Astrocyte of the cerebellum (primary cell): ENCODE results near the gene ODAPH.

ENCODE experiments used
- DNase-seq: peaks from one replicate; pipeline ENCODE4 v3.0.0-alpha.2; 2011; ENCODE audit warnings: low read depth
- H3K4me3 ChIP-seq: 2 replicates; pipeline ENCODE4 v1.5.1; 2011; ENCODE audit warnings: mild to moderate bottlenecking, low read depth, low read length, moderate library complexity
- in situ Hi-C: cut with HindIII; loops from 2 replicates; pipeline ENCODE4 v1.10.0; 2017; ENCODE audit warnings: low sequenced_read_pairs
- TF ChIP-seq, protein P1 (sequence below): IDR thresholded peaks from 2 replicates; pipeline ENCODE4 v1.5.1; 2012; ENCODE audit warnings: low read length, low read depth, moderate library complexity, mild to moderate bottlenecking; ENCODE audit errors: missing control alignments

Gene ODAPH

GRCh38 chr4:75552452-75552851 lies 3.4 kb upstream of the ODAPH start:
- DNase-seq: no peak
- TF ChIP-seq, protein P1, sequence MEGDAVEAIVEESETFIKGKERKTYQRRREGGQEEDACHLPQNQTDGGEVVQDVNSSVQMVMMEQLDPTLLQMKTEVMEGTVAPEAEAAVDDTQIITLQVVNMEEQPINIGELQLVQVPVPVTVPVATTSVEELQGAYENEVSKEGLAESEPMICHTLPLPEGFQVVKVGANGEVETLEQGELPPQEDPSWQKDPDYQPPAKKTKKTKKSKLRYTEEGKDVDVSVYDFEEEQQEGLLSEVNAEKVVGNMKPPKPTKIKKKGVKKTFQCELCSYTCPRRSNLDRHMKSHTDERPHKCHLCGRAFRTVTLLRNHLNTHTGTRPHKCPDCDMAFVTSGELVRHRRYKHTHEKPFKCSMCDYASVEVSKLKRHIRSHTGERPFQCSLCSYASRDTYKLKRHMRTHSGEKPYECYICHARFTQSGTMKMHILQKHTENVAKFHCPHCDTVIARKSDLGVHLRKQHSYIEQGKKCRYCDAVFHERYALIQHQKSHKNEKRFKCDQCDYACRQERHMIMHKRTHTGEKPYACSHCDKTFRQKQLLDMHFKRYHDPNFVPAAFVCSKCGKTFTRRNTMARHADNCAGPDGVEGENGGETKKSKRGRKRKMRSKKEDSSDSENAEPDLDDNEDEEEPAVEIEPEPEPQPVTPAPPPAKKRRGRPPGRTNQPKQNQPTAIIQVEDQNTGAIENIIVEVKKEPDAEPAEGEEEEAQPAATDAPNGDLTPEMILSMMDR: no peak
- in situ Hi-C loops: no loop called here
- no peak overlapping the region for H3K4me3 ChIP-seq

DNA sequence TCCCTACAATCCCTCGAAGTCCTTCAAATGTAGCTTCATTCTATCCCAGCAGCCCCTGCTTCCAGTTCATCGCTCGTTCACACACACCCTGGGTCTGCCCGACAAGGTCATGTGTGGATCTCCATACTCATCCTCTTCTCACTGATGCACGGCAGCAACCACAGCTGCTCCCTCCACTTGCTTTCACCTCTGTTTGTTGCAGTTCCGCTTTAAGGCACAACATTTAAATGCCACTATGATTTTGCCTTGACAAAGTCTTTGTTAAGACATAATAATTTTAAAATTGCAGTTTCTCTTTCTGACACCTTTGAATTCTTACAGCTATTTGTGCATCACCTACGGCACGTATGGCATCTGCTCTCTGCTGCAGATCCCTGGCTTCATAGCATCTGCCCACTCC lies 1.8 kb downstream of the ODAPH start:
- no peak overlapping the region for H3K4me3 ChIP-seq
- in situ Hi-C loops: no loop called here
- TF ChIP-seq, protein P1: no peak
- DNase-seq: no peak

DNA sequence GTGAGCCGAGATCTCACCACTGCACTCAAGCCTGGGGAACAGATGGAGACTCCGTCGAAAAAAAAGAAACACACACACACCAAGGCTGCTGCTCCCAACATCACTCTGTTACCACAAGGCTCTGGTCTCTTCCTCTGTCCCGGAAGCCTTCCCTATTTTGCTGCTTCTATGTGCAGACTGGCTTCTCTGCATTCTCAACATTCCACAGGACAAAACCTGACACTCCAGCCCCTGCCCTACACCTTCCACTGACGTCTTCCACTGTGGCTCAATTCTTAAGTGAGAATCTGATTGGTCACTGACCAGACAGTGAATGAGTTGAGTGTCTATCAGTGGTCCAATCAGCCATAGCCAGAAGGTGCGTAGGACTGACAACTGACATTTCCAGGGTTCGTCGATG lies 5.9 kb downstream of the ODAPH start:
- in situ Hi-C loops: no loop called here
- no peak for DNase-seq
- no peak overlapping the region for H3K4me3 ChIP-seq
- TF ChIP-seq, protein P1: no peak

GRCh38 chr4:75564023-75564422 lies 8.2 kb downstream of the ODAPH start:
- in situ Hi-C loops: no loop called here
- DNase-seq: no peak
- H3K4me3 ChIP-seq: no peak overlapping the region
- TF ChIP-seq, protein P1: no peak

DNA sequence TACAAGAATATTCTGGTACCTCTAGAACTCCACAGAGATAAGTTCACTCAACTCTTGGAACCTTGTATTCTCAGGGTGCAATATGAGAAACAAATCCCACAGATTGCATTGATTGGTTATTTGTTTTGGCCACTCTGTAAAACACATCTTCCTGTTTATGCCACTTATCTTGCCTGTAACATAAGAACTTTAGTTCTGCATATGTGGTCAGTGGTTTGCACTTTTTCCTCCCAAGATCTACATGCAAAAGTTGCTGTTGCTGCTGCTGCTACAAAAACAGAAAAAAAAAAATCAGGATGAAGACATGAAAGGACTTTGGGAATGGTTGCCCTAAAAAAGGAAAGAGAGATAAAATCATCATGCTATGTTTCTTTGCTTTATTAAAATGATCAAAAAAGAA lies 9.6 kb downstream of the ODAPH start:
- H3K4me3 ChIP-seq: no peak overlapping the region
- no peak for DNase-seq
- TF ChIP-seq, protein P1: no peak
- in situ Hi-C loops: no loop called here

DNA sequence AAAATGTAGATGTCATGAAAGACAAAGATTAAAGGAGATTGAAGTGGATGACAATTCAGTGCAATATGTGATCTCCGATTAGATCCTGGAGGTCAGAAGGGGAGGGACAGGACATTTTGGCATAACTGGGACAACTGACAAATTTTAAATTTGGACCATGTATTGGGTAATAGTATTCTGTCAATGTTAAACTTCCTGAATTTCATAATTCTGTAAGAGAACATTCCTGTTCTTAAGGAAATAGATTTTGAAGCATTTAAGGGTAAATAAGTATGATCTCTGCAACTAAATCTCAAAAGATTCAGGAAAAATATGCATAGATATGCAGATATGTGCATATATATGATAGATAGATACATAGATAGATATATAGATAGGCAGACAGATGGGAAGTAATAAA lies 11.0 kb downstream of the ODAPH start:
- in situ Hi-C loops: no loop called here
- no peak overlapping the region for H3K4me3 ChIP-seq
- DNase-seq: no peak
- TF ChIP-seq, protein P1: no peak

- no peak for DNase-seq
- TF ChIP-seq, protein P1: no peak
- in situ Hi-C loops: no loop called here
- H3K4me3 ChIP-seq: no peak overlapping the region
These were observed 11.9 kb downstream of the ODAPH start for GRCh38 chr4:75567725-75568124.
